ENCODE measurements around the gene C4orf50.

C4orf50 gene

GRCh38 chr4:6018331-6018730, at the start of gene C4orf50:
Gene C4orf50 (minus strand): TSS chr4:6018431.
- DNase-seq (ENCODE audit: low read depth, low spot score): no peak

- DNase-seq (ENCODE audit: low read depth, low spot score): no peak
Measured at GRCh38 chr4:6065934-6066590, 47.8 kb upstream of the C4orf50 start.

- no peak for DNase-seq (ENCODE audit: low read depth, low spot score)
Measured at GRCh38 chr4:6065166-6065565, 46.9 kb upstream of the C4orf50 start.

- DNase-seq (ENCODE audit: low read depth, low spot score): no peak
Measured at GRCh38 chr4:6064383-6064782, 46.2 kb upstream of the C4orf50 start.

- no peak for DNase-seq (ENCODE audit: low read depth, low spot score)
Measured at GRCh38 chr4:6063684-6064083, 45.5 kb upstream of the C4orf50 start.

- no peak for DNase-seq (ENCODE audit: low read depth, low spot score)
Measured at GRCh38 chr4:6062133-6062532, 43.9 kb upstream of the C4orf50 start.

GRCh38 chr4:6059375-6059805, 41.2 kb upstream of the C4orf50 start:
- no peak for DNase-seq (ENCODE audit: low read depth, low spot score)

GRCh38 chr4:6058531-6059374, 40.5 kb upstream of the C4orf50 start:
- DNase-seq (ENCODE audit: low read depth, low spot score): no peak

GRCh38 chr4:6056976-6057766, 38.9 kb upstream of the C4orf50 start:
- DNase-seq (ENCODE audit: low read depth, low spot score): no peak

- no peak for DNase-seq (ENCODE audit: low read depth, low spot score)
Measured at GRCh38 chr4:6055436-6055835, 37.2 kb upstream of the C4orf50 start.

GRCh38 chr4:6055030-6055429, 36.8 kb upstream of the C4orf50 start:
- DNase-seq (ENCODE audit: low read depth, low spot score): no peak

GRCh38 chr4:6054162-6054922, 36.1 kb upstream of the C4orf50 start:
- no peak for DNase-seq (ENCODE audit: low read depth, low spot score)

GRCh38 chr4:6052679-6053078, 34.4 kb upstream of the C4orf50 start:
- DNase-seq (ENCODE audit: low read depth, low spot score): no peak

- DNase-seq (ENCODE audit: low read depth, low spot score): no peak
Measured at GRCh38 chr4:6050551-6050950, 32.3 kb upstream of the C4orf50 start.

- no peak for DNase-seq (ENCODE audit: low read depth, low spot score)
Measured at GRCh38 chr4:6049985-6050384, 31.8 kb upstream of the C4orf50 start.

GRCh38 chr4:6049278-6049677, 31.0 kb upstream of the C4orf50 start:
- DNase-seq (ENCODE audit: low read depth, low spot score): no peak

GRCh38 chr4:6048537-6048936, 30.3 kb upstream of the C4orf50 start:
- DNase-seq (ENCODE audit: low read depth, low spot score): no peak

GRCh38 chr4:6047130-6047673, 29.0 kb upstream of the C4orf50 start:
- DNase-seq (ENCODE audit: low read depth, low spot score): no peak

- DNase-seq (ENCODE audit: low read depth, low spot score): no peak
Measured at GRCh38 chr4:6046526-6047129, 28.4 kb upstream of the C4orf50 start.

- no peak for DNase-seq (ENCODE audit: low read depth, low spot score)
Measured at GRCh38 chr4:6044805-6045204, 26.6 kb upstream of the C4orf50 start.

GRCh38 chr4:6044276-6044675, 26.0 kb upstream of the C4orf50 start:
- DNase-seq (ENCODE audit: low read depth, low spot score): no peak
